Stimulated activated naive CD8-positive, alpha-beta T cell treated with anti-CD3 and anti-CD28 coated beads, Interleukin-15, Interleukin-2, amounts not matched to agents 100 ng/mL and 50 ng/mL, for 24 hours (primary cell): Measurements from ENCODE around the gene ARHGAP27.
A peak's percentile ranks its signal among the peaks of the same experiment; 100 is the strongest.

Experiments used
- H3K27ac Mint-ChIP-seq: one replicate; pipeline ENCODE4 v1.8.0; 2021; ENCODE audit warnings: mild to moderate bottlenecking, mixed read lengths
- H3K27me3 Mint-ChIP-seq: one replicate; pipeline ENCODE4 v1.8.0; 2021; ENCODE audit warnings: mixed read lengths
- H3K36me3 Mint-ChIP-seq: one replicate; pipeline ENCODE4 v1.8.0; 2021; ENCODE audit warnings: low read depth, mixed read lengths
- H3K4me1 Mint-ChIP-seq: one replicate; pipeline ENCODE4 v1.8.0; 2021; ENCODE audit warnings: low read depth, mixed read lengths
- H3K4me3 Mint-ChIP-seq: one replicate; pipeline ENCODE4 v1.8.0; 2021; ENCODE audit warnings: mild to moderate bottlenecking, mixed read lengths
- H3K9me3 Mint-ChIP-seq: one replicate; pipeline ENCODE4 v1.8.0; 2021; ENCODE audit warnings: mixed read lengths

ARHGAP27 gene

DNA sequence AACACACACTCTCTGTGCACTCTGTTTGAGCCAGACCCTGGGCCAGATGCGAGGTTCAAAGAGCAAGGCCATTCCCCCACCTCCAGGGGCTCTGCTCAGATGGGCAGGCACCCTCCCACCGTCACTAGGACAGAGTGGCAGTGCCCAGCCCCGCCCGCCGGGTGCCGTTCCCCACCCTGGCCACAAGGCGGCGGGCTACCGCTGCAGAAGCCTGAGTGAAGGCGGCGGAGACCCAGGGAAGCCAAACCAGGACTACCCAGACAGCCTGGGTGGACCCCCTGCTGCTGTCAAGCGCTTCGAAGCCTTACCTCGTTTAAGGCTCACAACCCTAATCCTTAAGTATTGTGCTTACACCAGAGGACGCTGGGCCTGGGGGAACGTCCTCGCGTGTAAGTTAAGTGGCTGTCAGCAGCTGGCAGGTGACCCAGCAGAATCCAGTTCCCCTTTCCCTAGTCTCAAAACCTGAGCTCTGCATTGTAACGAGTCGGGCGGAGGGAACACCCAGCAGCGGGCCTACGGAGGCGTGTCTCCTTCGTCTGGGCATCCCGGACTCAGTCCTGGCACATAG, 4.5 kb downstream of the ARHGAP27 start:
- Mint-ChIP-seq H3K27me3 (peaks cover 5% of the 10 kb centered on the region), H3K27ac (no peak overlapping the region), H3K36me3 (no peaks in the 10 kb centered on the region), H3K4me3 (peak overlapping the region; percentile 65), H3K4me1 (peaks cover 28% of the 10 kb centered on the region), H3K9me3 (no peaks in the 10 kb centered on the region)

DNA sequence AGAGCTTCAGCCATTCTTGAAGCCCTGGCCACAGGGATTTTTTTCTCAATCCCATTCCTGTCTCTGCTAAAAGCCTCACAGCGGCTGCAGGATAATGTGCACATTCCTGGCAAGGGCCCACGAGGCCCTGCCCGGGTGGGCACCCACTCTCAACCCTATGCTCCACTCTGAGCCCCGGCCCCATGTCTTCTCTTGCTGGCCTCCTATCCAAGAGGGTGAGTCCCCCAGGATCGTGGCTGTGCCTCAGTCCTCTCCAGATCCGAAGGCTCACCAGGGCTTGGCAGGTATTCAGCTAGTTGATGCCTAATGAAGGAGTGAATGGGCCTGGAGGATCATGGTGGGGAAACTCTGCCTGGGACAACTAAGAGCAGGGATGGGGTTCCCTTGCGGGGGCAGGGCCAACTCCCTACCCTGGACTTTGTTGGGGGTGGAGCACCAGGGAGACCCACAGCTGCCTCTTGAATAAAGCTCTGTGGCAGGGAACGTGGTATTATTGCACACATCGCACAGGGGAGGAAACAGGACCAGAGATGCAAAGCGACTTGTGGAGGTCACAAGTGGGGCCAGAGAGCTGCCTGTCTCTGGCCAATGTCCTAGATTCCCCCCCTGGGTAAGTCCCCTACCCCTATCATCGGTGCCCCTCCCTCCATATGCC, 5.4 kb downstream of the ARHGAP27 start:
- H3K27ac Mint-ChIP-seq, result no peak overlapping the region
- peaks cover 5% of the 10 kb centered on the region for H3K27me3 Mint-ChIP-seq
- H3K4me1 Mint-ChIP-seq, result peaks cover 28% of the 10 kb centered on the region
- H3K9me3 Mint-ChIP-seq, result no peaks in the 10 kb centered on the region
- no peak overlapping the region for H3K4me3 Mint-ChIP-seq
- H3K36me3 Mint-ChIP-seq, result no peaks in the 10 kb centered on the region

DNA sequence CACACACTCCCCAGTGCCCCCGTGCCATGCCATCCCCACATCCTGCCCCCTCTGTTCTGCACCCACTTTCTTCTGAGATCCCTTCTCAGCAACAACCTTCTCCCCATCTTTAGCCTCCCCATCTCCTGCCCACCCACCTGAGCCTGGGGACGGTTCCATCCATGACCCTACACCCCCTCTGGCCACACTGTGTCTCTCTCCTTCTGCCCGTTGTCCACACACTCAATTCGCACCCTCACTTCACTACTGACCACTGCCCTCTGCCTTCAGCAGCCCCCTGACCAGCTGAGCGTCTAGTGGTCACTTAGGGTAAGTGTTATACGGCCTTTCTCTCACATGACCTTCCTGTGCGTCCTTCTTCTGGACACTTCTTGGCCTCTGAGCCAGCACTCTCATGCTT, 6.1 kb downstream of the ARHGAP27 start:
- Mint-ChIP-seq H3K4me3 (no peak overlapping the region), H3K36me3 (no peaks in the 10 kb centered on the region), H3K9me3 (no peaks in the 10 kb centered on the region), H3K27ac (no peak overlapping the region), H3K27me3 (peaks cover 5% of the 10 kb centered on the region), H3K4me1 (peaks cover 26% of the 10 kb centered on the region)

DNA sequence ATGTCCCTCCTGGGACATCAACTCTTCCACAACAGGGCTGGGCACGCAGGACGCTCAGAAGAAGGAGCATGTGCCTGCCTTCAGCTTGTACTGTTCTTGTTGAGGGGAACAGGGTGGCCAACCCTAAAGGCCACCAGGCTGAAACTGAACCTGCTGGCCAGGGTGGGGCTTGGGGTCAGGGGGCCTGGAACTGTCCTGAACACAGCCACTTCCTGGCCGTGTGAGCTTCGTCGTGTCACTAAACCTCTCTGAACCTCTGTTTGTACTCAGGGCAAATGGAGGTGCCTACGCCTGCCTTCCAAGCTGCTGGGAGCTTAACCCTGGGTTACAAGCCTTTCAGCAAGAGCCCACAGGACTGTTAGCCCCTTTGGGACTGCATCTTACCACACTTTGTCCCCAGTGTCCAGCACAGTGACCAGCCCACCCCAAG, 6.7 kb downstream of the ARHGAP27 start:
- peaks cover 5% of the 10 kb centered on the region for H3K27me3 Mint-ChIP-seq
- no peak overlapping the region for H3K27ac Mint-ChIP-seq
- no peak overlapping the region for H3K4me3 Mint-ChIP-seq
- H3K4me1 Mint-ChIP-seq, result peaks cover 21% of the 10 kb centered on the region
- no peaks in the 10 kb centered on the region for H3K9me3 Mint-ChIP-seq
- H3K36me3 Mint-ChIP-seq, result no peaks in the 10 kb centered on the region

DNA sequence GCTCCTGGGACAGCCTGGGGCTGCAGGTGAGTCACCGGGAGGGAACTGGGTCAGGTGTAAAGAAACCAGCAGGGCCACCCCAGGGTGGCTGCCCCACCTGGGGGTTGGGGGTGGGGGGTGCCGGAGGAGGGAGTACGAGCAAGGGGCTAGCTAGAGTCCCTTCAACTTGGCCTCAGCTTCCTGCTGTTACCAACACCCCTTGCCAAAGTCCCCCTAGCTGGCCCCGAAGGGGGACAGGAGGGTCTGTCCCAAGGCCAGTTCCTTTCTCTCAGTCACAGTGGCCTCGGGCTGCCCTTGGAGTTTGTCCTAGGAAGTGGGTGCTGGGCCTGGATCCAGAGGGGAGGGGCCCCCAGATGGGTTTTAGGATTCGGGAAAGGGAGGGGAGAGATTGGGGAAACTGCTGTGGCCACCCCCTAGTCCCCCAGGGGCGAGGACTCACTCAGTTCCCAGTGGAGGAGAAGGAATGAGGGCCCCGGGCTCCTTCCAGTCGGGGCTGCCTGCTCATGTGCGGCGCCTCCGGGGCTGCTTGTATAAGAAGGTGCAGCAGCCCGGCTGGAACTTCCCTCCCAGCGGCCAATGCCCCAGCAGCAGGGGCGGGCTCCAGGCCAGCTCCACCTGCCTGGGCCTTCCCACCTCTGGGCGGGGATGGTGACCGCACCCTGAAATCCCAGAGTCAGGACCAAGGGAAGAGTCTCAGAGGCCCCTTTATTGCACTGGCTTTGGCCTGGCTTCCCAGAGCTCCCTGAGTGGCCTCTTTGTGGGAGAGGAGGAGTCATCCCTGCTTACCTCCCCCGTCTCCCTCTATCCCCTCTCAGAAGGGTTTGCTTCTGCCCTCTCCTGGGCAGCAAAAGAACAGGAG, 7.3 kb downstream of the ARHGAP27 start:
- Mint-ChIP-seq H3K27me3 (peaks cover 5% of the 10 kb centered on the region), H3K4me3 (no peak overlapping the region), H3K9me3 (no peaks in the 10 kb centered on the region), H3K36me3 (no peaks in the 10 kb centered on the region), H3K4me1 (peaks cover 16% of the 10 kb centered on the region), H3K27ac (no peak overlapping the region)

DNA sequence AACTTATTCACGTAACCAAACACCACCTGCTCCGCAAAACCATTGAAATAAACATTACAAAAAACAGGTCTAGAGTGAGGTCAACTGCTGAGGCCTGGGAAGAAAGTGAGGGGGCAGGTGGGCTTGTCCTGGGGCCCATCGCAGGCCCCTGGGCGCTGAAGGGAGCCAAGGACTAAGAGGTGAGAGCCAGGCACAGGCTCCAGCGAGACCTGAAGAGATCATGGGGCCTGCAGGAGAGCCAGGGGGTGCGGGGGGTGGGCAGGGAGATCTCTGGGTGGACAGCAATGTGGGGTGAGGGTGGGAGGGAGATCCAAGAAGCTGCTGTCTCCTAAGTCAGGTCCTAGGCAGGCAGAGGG, 7.9 kb downstream of the ARHGAP27 start:
- Mint-ChIP-seq H3K4me1 (peaks cover 15% of the 10 kb centered on the region), H3K4me3 (no peak overlapping the region), H3K27ac (no peak overlapping the region), H3K27me3 (peaks cover 5% of the 10 kb centered on the region), H3K36me3 (no peaks in the 10 kb centered on the region), H3K9me3 (no peaks in the 10 kb centered on the region)

DNA sequence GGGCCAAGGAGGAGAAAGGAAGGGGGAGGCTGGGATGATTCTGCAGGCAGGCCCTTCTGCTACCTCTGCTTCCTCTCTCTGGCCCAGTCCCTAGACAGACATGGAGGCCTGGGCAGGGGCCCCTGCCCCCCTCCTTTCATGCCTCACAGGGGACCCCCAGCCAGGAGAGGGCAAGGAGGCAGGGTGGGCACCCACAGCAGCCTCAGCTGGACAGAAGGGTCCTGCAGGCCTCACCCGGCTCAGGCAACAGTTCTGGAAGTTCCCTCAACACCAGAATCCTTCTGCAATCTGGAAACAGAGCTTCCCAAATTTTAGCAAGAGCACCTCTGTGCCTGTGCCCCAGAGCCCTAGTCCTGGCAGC, 8.7 kb downstream of the ARHGAP27 start:
- Mint-ChIP-seq H3K4me3 (no peak overlapping the region), H3K4me1 (peaks cover 12% of the 10 kb centered on the region), H3K27me3 (peaks cover 3% of the 10 kb centered on the region), H3K27ac (no peak overlapping the region), H3K9me3 (no peaks in the 10 kb centered on the region), H3K36me3 (no peaks in the 10 kb centered on the region)

DNA sequence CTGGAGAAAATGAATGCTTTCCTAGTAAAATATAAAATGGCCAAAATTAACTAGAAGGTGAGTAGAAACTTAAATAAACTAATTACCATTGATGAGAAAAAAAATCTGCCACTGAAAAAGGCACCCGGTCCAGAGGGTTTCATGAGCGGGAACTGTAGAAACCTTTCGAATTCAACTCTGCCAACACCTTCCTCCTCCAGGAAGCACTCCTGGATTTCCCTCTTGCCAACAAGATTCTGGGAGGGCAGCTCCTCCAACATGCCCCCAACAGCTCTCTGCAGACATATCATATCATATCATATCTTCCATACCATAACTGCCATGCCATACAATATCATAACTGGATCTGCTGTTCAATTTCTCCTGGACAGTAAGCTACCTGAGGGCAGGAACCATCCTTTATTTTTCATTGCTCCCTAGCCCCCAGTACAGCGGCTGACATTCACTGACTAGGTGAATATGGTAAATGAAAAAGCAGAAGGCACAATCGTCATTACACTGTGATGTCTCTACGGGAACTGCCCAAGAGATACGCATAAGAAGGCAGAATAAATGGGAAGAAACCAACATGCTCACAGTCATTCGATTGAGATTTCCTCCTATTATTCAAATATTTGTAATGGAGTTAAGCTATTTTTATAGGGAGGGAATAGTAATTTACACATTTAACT, 9.2 kb downstream of the ARHGAP27 start:
- H3K9me3 Mint-ChIP-seq, result no peaks in the 10 kb centered on the region
- H3K27ac Mint-ChIP-seq, result no peak overlapping the region
- no peaks in the 10 kb centered on the region for H3K36me3 Mint-ChIP-seq
- H3K4me1 Mint-ChIP-seq, result peaks cover 7% of the 10 kb centered on the region
- no peak overlapping the region for H3K4me3 Mint-ChIP-seq
- no peaks in the 10 kb centered on the region for H3K27me3 Mint-ChIP-seq

DNA sequence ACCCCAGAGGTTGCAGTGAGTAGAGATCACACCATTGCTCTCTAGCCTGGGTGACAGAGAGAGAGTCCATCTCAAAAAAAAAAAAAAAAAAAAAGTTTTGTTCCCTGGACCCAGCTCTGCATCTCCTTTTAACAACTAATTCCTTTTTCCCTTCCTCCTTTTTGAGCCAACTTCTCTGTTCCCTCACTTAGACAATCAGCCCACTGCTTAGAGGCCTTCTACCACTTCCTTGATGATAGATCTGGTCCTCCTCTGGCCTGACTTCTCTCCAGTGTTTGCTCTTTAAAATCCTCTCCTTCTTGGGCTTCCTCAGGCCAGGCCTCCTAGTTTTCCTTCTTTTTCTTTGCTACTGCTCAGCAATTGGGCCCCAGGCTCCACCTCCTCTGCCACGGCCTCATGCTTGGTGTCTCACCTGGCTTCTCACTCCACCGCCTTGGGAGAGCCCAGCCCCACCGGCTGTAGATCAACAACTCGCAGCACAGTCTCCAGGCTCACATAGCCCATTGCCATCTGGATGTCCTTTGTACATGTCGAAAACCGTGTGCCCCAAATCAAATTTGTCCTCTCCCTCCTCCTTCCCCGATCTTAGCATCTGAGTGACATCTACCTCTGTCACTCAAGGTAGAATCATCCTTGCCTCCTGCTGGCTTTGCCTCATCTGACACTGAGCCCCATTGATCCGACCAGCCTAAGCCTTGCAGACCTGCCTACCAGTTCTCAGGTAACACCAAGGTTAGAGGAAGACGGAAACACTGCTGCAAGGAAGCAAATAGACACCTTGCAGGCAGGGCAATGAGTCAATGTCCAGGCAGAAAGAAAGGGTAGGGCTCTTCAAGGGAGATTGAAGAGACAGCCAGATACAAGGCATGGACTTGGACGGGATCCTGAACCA, 17.4 kb downstream of the ARHGAP27 start:
- Mint-ChIP-seq H3K27ac (peak overlapping the region; percentile 14), H3K4me3 (no peak overlapping the region), H3K27me3 (no peaks in the 10 kb centered on the region), H3K36me3 (no peaks in the 10 kb centered on the region), H3K9me3 (no peaks in the 10 kb centered on the region), H3K4me1 (peaks cover 27% of the 10 kb centered on the region)

DNA sequence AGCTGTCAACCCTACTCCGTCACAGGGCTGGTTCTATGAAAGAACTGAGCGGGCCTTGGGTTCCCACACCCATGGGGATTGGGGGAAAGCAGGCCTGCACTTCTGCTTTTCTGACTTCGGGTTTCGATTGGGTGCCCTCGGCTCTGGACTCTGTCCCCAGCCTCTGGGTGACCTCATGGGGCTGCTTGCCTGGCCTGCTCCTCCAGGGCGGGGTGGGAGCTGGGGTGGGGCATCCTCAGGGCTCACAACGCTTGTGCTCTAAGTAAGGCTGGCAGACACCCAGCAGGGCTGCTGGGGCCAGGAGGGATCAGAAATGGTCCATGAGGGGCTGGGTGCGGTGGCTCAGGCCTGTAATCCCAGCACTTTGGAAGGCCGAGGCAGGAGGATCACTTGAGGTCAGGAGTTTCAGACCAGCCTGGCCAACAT, 19.2 kb downstream of the ARHGAP27 start:
- Mint-ChIP-seq H3K27me3 (no peaks in the 10 kb centered on the region), H3K4me3 (no peak overlapping the region), H3K4me1 (peaks cover 37% of the 10 kb centered on the region), H3K36me3 (no peaks in the 10 kb centered on the region), H3K27ac (no peak overlapping the region), H3K9me3 (no peaks in the 10 kb centered on the region)

DNA sequence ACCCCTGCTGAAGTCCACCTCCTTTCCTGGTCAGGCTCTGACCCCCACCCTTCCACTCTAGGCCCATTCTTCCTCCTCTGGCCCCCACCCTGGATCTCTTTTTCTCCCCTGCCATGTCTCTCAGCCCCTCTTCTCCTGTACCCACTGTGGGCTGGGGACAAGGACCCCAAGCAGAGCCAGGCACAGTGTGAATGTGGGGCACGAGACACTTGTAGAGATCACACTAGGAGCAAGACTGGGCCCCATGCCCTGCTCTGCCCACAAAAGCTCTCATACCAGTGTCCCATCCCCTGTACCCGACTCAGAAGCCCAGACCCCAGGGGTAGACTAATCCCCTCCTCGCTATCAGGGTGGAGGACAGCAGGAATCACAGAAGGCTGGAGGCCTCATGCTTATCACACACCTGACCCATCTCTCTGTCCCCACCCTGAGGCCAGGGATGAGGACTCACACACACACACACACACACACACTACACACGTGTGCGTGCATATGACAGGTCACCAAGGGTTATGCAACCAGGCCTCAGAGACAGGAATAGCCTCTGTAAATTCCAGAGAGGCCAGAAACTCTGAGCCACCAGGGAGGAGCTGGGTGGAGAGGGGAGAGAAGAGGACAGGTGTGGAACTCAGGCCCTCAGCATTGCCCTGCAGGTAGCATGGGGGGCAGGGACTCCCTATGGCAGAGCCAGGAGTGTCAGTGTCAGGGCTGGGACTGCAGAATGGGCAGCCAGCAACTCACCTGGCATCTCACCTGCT, 21.1 kb downstream of the ARHGAP27 start:
- Mint-ChIP-seq H3K27me3 (no peaks in the 10 kb centered on the region), H3K36me3 (peaks cover 6% of the 10 kb centered on the region), H3K4me1 (peaks cover 54% of the 10 kb centered on the region), H3K9me3 (no peaks in the 10 kb centered on the region), H3K27ac (peak overlapping the region; percentile 97), H3K4me3 (peak overlapping the region; percentile 99)

DNA sequence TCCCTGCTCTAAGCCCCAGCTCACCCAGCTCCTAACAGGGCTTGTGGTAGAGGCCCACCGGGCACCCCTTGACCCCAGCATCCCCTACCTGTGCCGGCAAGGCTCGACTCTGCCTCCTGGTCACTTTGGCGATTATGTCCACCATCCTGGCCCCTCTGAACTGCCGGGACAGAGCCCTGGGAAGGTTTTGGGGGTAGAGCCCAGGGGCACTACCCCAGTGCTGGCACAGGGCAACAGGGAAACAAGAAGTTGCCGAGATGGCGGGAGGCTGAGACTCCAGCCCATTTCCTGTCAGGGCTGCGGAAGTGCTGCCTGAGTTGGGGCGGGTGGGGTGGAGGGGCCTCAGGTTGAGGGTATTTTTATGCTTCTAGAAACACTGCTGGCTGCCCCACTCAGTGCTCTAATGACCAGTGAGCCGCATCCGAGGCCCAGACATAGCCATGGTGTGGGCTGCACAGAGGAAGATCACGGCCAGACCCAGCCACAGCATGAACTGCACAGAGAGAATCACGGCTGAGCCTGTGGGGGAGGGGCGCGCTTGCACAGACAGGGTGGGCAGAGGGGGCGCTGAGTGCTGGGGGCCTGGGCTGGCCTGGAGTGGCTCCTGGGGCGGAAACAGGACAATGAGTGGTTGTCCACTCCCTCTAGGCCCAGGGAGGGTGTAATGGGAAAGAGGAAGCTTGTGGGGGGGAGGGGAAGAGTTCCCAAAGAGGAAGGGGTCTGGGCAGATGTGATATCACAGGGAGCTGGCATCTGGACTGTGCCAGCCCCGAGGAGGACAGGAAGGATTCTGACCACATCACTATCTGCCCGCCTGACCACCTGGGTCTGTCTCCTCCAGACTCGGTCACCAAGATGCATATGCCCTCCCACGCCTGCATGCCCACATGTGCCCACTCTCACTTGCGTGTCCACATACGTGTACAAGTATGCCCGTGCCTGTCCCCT, 22.3 kb downstream of the ARHGAP27 start:
- H3K27ac Mint-ChIP-seq, result peak overlapping the region; percentile 97
- no peaks in the 10 kb centered on the region for H3K9me3 Mint-ChIP-seq
- H3K27me3 Mint-ChIP-seq, result no peaks in the 10 kb centered on the region
- H3K4me3 Mint-ChIP-seq, result peak overlapping the region; percentile 99
- H3K36me3 Mint-ChIP-seq, result peaks cover 11% of the 10 kb centered on the region
- H3K4me1 Mint-ChIP-seq, result peaks cover 57% of the 10 kb centered on the region

DNA sequence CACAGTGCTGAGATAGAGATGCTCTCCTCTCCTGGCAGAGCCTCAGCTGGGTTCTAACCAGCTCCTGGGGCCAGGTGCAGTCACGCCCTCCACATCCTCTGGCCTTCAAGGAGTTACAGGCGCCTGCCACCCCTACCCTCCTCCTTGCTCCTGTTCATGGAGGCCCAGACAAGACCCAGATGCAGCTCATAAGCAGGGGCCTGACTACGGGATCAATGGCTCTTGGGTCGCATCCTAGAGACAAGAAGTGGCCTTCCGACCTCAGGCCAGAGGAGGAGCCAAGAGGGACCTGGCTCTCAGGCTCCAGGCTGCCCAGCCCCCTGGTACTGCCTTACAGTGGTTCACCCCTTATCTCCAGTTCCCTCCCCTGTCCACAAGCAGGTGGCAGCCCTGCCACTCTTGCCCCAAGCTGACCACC, 23.0 kb downstream of the ARHGAP27 start:
- peak overlapping the region; percentile 97 for H3K27ac Mint-ChIP-seq
- peaks cover 57% of the 10 kb centered on the region for H3K4me1 Mint-ChIP-seq
- H3K36me3 Mint-ChIP-seq, result peaks cover 13% of the 10 kb centered on the region
- no peaks in the 10 kb centered on the region for H3K9me3 Mint-ChIP-seq
- H3K27me3 Mint-ChIP-seq, result no peaks in the 10 kb centered on the region
- peak overlapping the region; percentile 99 for H3K4me3 Mint-ChIP-seq
